Amniotic stem cell (primary cell): ENCODE measurements around the gene PLCD1.

Experiments
- DNase-seq: peaks from one replicate; lab custom pipeline; 2025; lab: John Stamatoyannopoulos, UW

Gene PLCD1

GRCh38 chr3:38016847-38017444, 12.5 kb downstream of the PLCD1 start:
- no peak for DNase-seq

GRCh38 chr3:38016410-38016809, 13.0 kb downstream of the PLCD1 start:
- DNase-seq = no peak

- no peak for DNase-seq
These were observed 13.5 kb downstream of the PLCD1 start for GRCh38 chr3:38015984-38016383.

GRCh38 chr3:38015485-38015884, 14.0 kb downstream of the PLCD1 start:
- no peak for DNase-seq

- no peak for DNase-seq
These were observed 18.3 kb downstream of the PLCD1 start for GRCh38 chr3:38011111-38011510.

- no peak for DNase-seq
These were observed 19.4 kb downstream of the PLCD1 start for GRCh38 chr3:38009807-38010591.

GRCh38 chr3:38008971-38009580, 20.4 kb downstream of the PLCD1 start:
- no peak for DNase-seq

GRCh38 chr3:38008191-38008701, 21.2 kb downstream of the PLCD1 start:
- DNase-seq = no peak

- no peak for DNase-seq
These were observed 21.7 kb downstream of the PLCD1 start for GRCh38 chr3:38007754-38008090.

- DNase-seq = no peak
These were observed 22.9 kb downstream of the PLCD1 start for GRCh38 chr3:38006445-38006995.

- no peak for DNase-seq
These were observed 23.4 kb downstream of the PLCD1 start for GRCh38 chr3:38006031-38006430.

- no peak for DNase-seq
These were observed 24.1 kb downstream of the PLCD1 start for GRCh38 chr3:38005076-38006020.

GRCh38 chr3:38004415-38005075, 24.9 kb downstream of the PLCD1 start:
- DNase-seq = peak; percentile 29

- DNase-seq = no peak
These were observed 25.5 kb downstream of the PLCD1 start for GRCh38 chr3:38003817-38004414.

- DNase-seq = no peak
These were observed 26.0 kb downstream of the PLCD1 start for GRCh38 chr3:38003371-38003816.

- DNase-seq = no peak
These were observed 26.5 kb downstream of the PLCD1 start for GRCh38 chr3:38002940-38003339.

GRCh38 chr3:38002291-38002876, 27.1 kb downstream of the PLCD1 start:
- no peak for DNase-seq

- no peak for DNase-seq
These were observed 27.9 kb downstream of the PLCD1 start for GRCh38 chr3:38001456-38002081.

- no peak for DNase-seq
These were observed 28.4 kb downstream of the PLCD1 start for GRCh38 chr3:38000965-38001455.
